H1 (cell line): ENCODE measurements around the gene MIER2. TPM values are rescaled to one million over a fixed set of nuclear protein-coding genes. Genes with fewer than 3 reads are reported as not detected.

Source experiments
- EP300 ChIP-seq, 2 experiments: IDR thresholded peaks; 1 replicate in 1 of 2; 2 replicates in 1 of 2; pipeline ENCODE4 v1.6.1; 2011 to 2012; ENCODE audit warnings: low read depth in 2 of 2, low read length in 2 of 2, mild to moderate bottlenecking in 2 of 2, borderline replicate concordance in 1 of 2, inconsistent platforms in 1 of 2, moderate library complexity in 1 of 2
- POLR2A ChIP-seq, 2 experiments: IDR thresholded peaks; 1 replicate in 1 of 2; 2 replicates in 1 of 2; pipeline ENCODE4 v1.6.1; 2011; ENCODE audit warnings: low read depth in 2 of 2, low read length in 2 of 2, mild to moderate bottlenecking in 2 of 2; ENCODE audit errors: control extremely low read depth in 1 of 2
- TEAD4 ChIP-seq: IDR thresholded peaks from 2 replicates; pipeline ENCODE4 v1.6.1; 2012; ENCODE audit warnings: low read depth, low read length, inconsistent platforms, mixed read lengths
- polyA plus RNA-seq, 7 experiments: library from polyadenylated mRNA; depleted of rRNA in 3 of 7; stranded (reverse) in 5 of 7; unstranded in 2 of 7; fragments of >200 nt in 5 of 7; fragments of 200-250 nt in 2 of 7; gene quantifications; 1 replicate in 5 of 7; 2 replicates in 1 of 7; 4 replicates in 1 of 7; pipeline versions ENCODE4 v1.2.1 to v1.2.3, GENCODE V29; 2011 to 2013; ENCODE audit warnings: missing spikeins in 2 of 7, mixed read lengths in 2 of 7
- total RNA-seq: library from RNA; stranded (reverse); fragmentation: NEBNext Ultra II Directional; extraction: Animal tissue kit (Norgen Biotek cat#: 25700); gene quantifications from 2 replicates; pipeline ENCODE4 v1.2.1, GENCODE V29; 2021
- TF ChIP-seq, protein P1 (sequence below): fragments of 300-600 bp; sonication (generic); IDR thresholded peaks from 2 replicates; pipeline ENCODE4 v1.7.1; 2012; ENCODE audit warnings: low read length, moderate library complexity, mild to moderate bottlenecking, inconsistent platforms; ENCODE audit not compliant: insufficient replicate concordance

The MIER2 gene
- total and polyA plus RNA-seq, 2 of the 8 experiments (the other 6 are each of a cell fraction or from before 2014, with no cell fraction given) = 30.3 to 48.3 TPM

DNA sequence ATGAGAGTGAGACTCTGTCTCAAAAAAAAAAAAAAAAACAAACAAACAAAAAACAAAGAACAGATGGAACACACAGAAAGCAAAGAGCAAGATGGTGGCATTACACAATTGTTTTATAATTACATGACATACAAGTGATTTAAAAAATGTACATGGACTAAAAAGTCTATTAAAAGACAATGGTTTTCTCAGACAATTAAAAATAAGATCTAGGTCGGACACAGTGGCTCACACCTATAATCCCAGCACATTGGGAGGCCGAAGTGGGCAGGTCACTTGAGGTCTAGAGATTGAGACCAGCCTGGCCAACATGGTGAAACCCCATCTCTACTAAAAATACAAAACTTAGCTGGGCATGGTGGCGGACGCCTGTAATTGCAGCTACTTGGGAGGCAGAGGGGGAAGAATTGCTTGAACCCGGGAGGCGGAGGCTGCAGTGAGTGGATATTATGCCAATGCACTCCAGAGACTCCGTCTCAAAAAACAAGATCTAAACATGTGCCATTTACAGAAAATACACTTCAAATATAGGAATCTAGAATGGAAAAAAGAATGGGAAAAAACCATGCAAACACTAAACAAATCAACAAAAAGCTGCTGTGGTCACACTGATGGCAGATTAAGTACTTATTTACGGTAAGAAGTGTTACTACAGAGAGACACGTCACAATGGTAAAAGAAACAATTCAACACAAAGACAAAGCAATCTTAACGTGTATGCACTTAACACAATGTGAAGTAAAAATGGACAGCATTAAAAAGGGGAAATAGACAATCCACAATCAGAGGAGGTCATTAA is 26.7 kb downstream of the MIER2 start (continued):
- TF ChIP-seq, protein P1, sequence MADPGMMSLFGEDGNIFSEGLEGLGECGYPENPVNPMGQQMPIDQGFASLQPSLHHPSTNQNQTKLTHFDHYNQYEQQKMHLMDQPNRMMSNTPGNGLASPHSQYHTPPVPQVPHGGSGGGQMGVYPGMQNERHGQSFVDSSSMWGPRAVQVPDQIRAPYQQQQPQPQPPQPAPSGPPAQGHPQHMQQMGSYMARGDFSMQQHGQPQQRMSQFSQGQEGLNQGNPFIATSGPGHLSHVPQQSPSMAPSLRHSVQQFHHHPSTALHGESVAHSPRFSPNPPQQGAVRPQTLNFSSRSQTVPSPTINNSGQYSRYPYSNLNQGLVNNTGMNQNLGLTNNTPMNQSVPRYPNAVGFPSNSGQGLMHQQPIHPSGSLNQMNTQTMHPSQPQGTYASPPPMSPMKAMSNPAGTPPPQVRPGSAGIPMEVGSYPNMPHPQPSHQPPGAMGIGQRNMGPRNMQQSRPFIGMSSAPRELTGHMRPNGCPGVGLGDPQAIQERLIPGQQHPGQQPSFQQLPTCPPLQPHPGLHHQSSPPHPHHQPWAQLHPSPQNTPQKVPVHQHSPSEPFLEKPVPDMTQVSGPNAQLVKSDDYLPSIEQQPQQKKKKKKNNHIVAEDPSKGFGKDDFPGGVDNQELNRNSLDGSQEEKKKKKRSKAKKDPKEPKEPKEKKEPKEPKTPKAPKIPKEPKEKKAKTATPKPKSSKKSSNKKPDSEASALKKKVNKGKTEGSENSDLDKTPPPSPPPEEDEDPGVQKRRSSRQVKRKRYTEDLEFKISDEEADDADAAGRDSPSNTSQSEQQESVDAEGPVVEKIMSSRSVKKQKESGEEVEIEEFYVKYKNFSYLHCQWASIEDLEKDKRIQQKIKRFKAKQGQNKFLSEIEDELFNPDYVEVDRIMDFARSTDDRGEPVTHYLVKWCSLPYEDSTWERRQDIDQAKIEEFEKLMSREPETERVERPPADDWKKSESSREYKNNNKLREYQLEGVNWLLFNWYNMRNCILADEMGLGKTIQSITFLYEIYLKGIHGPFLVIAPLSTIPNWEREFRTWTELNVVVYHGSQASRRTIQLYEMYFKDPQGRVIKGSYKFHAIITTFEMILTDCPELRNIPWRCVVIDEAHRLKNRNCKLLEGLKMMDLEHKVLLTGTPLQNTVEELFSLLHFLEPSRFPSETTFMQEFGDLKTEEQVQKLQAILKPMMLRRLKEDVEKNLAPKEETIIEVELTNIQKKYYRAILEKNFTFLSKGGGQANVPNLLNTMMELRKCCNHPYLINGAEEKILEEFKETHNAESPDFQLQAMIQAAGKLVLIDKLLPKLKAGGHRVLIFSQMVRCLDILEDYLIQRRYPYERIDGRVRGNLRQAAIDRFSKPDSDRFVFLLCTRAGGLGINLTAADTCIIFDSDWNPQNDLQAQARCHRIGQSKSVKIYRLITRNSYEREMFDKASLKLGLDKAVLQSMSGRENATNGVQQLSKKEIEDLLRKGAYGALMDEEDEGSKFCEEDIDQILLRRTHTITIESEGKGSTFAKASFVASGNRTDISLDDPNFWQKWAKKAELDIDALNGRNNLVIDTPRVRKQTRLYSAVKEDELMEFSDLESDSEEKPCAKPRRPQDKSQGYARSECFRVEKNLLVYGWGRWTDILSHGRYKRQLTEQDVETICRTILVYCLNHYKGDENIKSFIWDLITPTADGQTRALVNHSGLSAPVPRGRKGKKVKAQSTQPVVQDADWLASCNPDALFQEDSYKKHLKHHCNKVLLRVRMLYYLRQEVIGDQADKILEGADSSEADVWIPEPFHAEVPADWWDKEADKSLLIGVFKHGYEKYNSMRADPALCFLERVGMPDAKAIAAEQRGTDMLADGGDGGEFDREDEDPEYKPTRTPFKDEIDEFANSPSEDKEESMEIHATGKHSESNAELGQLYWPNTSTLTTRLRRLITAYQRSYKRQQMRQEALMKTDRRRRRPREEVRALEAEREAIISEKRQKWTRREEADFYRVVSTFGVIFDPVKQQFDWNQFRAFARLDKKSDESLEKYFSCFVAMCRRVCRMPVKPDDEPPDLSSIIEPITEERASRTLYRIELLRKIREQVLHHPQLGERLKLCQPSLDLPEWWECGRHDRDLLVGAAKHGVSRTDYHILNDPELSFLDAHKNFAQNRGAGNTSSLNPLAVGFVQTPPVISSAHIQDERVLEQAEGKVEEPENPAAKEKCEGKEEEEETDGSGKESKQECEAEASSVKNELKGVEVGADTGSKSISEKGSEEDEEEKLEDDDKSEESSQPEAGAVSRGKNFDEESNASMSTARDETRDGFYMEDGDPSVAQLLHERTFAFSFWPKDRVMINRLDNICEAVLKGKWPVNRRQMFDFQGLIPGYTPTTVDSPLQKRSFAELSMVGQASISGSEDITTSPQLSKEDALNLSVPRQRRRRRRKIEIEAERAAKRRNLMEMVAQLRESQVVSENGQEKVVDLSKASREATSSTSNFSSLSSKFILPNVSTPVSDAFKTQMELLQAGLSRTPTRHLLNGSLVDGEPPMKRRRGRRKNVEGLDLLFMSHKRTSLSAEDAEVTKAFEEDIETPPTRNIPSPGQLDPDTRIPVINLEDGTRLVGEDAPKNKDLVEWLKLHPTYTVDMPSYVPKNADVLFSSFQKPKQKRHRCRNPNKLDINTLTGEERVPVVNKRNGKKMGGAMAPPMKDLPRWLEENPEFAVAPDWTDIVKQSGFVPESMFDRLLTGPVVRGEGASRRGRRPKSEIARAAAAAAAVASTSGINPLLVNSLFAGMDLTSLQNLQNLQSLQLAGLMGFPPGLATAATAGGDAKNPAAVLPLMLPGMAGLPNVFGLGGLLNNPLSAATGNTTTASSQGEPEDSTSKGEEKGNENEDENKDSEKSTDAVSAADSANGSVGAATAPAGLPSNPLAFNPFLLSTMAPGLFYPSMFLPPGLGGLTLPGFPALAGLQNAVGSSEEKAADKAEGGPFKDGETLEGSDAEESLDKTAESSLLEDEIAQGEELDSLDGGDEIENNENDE = no peak
- no peak for TF ChIP-seq EP300 (IDR thresholded peaks at IDR 0.05; ENCODE audit: borderline replicate concordance in 1 of 2, low read depth in 2 of 2, low read length in 2 of 2)
- no peak for TF ChIP-seq POLR2A (IDR thresholded peaks at IDR 0.05; ENCODE audit: control extremely low read depth in 1 of 2, low read depth in 2 of 2, low read length in 2 of 2)
- TF ChIP-seq TEAD4 = no peak
